ENCODE measurements around the gene TK1. TPM values are rescaled to one million over a fixed set of nuclear protein-coding genes. Genes with fewer than 3 reads are reported as not detected.

TK1 gene, protein sequence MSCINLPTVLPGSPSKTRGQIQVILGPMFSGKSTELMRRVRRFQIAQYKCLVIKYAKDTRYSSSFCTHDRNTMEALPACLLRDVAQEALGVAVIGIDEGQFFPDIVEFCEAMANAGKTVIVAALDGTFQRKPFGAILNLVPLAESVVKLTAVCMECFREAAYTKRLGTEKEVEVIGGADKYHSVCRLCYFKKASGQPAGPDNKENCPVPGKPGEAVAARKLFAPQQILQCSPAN
- 219 to 248 TPM (median 237 TPM) in 5 replicates for total RNA-seq (2022; extraction: Qiagen RNA extraction)

DNA sequence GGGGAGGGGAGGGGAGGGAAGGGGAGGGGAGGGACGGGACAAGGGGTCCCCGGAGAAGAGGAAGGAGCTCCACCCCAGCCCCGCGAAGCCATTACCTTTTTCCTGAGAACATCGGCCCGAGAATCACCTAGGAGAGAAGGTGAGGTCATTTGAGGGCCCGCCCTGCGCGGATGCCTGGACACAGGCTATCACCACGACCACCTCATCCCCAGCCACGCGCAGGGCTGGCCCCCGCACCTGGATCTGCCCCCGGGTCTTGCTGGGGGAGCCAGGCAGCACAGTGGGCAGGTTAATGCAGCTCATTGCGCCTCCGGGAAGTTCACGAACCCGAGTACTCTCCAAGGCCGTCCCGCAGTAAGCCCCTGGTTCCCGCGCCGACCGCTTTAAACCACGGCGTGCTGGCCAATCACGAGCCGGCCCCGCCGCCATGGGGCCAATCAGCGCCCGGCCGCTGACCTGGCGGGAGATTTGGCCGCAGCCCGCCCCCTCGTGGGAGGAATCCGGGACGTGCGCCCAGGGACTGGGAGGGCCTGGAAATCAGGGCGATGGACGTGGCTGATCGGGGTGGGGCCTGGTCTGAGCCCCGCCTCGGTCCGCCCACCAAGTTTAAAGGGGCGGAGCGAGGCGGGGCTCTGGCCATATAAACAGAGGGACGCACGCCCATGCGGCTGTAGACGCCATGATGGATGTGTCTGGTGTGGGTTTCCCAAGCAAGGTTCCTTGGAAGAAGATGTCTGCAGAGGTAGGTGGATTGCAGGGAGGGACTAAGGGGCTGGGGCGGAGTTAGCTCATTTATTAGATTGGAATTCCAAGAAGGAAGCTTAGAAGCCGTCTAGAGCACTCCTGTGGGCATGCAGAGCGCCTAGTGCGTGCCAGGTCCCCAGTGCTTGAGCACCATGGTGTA lies at the start of gene TK1, which contains the start of gene AFMID:
TK1 (minus strand) TSS at position 361 of the 904 bp plus-strand sequence; CDS start at position 303, 58 bp downstream.
AFMID (plus strand) TSS at position 671 of the 904 bp plus-strand sequence; CDS start at position 680, 9 bp downstream.

DNA sequence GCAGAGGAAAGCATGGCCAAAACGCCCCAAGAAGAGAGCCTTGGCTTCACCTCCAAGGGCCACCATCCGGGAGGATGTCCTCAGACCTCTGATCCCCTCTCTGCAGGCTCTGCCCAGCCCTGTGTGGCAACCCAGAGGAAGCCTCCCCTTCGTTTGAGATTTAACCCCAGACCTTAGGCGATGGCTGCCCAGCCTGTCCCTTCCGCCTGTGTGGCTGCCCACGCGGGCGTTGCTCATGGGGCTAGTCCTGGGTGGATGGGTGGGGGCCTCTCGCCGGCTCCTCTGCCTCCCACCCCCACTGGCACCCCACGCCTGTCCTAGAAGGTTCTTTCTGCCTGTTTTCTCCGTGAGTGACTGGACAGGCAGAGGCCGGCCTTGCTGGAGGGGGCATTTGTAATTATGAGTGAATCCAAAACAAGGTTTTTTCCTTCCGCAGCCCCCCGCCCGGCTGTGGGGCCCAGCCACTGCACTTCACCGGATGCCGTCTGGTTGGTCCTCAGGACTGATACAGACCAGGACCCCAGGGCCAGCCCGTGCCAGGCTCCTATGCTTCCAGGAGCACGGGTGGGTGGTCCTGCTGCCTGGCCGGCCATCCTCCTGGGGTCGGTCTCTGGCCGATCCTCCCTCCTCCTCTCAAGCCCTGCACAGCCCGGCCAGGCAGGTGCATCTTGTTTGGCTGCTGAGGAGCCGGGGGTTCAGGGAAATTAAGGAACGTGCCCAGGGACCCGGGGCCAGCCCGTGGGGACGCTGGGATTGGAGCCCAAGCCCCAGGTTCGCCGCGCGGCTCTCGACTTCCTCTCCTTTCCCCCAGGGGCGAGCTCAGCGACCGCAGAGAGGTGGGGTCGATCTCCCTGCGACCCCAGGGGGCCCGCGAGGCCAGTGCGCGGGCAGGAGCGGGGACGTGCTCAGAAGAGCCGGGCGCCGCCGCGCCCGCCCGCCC lies 44.4 kb upstream of the TK1 start, which contains the start of gene TMEM235:
TMEM235 (plus strand) TSS at position 636 of the 940 bp plus-strand sequence. CDS start 393 bp downstream, outside the sequence.

DNA sequence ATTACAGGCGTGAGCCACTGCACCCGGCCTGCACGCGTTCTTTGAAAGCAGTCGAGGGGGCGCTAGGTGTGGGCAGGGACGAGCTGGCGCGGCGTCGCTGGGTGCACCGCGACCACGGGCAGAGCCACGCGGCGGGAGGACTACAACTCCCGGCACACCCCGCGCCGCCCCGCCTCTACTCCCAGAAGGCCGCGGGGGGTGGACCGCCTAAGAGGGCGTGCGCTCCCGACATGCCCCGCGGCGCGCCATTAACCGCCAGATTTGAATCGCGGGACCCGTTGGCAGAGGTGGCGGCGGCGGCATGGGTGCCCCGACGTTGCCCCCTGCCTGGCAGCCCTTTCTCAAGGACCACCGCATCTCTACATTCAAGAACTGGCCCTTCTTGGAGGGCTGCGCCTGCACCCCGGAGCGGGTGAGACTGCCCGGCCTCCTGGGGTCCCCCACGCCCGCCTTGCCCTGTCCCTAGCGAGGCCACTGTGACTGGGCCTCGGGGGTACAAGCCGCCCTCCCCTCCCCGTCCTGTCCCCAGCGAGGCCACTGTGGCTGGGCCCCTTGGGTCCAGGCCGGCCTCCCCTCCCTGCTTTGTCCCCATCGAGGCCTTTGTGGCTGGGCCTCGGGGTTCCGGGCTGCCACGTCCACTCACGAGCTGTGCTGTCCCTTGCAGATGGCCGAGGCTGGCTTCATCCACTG lies 27.3 kb upstream of the TK1 start, which contains the start of gene BIRC5:
BIRC5 (plus strand) TSS at position 238 of the 690 bp plus-strand sequence; CDS start at position 302, 64 bp downstream.

DNA sequence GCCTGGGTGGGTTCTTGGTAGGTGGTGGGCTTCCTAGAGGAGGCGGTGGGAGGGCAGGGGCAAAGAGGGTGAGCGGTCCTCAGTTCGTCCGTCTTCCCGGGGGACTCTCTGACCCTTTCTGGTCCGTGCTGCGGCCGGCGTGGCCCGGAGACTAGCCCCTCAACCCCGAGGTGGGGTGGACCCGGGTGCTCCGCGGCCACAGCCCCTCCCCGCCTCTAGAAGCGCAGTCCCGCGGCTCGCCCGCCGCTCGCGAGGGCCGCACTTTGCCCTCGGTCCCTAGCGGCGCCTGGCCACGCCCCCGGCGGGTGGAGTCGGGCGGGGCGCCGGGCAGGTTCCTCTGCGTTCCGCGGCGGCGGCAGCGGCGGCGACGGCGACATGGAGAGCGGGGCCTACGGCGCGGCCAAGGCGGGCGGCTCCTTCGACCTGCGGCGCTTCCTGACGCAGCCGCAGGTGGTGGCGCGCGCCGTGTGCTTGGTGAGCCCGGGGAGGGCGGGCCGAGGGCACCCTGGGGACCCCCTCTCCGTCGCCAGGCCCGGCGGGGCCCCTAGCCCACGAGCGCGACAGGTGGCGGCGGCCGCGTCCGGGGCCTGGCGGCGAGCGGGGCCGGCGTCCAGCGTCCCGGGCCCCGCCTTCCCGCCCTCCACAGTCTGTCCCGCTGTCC lies 18.5 kb downstream of the TK1 start, which contains the start of gene SYNGR2:
SYNGR2 (plus strand) TSS at position 340 of the 661 bp plus-strand sequence; CDS start at position 376, 36 bp downstream.

DNA sequence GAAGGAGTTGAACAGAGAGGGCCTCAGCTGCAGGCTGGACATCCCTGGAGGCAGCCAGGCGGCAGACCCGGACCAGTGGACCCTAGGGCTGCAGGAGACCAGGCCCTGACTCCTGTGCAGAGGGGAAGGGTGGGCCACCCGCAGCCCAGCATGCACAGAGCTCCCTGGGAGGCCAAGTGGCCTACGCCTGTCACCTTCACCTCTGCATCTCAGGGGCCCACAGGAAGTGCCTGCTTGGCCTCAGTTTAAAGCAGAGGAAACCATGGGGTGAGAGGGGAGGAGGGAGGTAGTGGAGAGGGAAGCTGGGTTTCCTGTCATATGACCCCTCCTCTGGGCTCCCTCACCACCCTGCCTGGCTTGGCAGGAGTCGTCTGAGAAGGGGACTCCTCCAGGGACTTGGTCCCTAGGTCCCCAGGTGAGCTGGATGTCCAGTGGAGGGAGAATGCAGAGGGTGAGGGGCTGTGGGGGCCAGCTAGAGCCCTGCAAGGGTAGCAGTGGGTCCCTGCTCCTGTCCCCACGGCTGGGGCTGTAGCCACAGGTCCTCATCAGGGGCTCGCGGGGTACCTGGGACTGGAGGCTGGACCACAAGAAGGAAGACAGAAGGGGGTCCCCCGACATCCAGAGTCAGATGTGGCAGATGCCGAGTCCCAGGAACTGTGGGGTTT lies 56.3 kb downstream of the TK1 start, which contains the start of gene TMC8:
TMC8 (plus strand) TSS at position 335 of the 665 bp plus-strand sequence. CDS start 818 bp downstream, outside the sequence.

DNA sequence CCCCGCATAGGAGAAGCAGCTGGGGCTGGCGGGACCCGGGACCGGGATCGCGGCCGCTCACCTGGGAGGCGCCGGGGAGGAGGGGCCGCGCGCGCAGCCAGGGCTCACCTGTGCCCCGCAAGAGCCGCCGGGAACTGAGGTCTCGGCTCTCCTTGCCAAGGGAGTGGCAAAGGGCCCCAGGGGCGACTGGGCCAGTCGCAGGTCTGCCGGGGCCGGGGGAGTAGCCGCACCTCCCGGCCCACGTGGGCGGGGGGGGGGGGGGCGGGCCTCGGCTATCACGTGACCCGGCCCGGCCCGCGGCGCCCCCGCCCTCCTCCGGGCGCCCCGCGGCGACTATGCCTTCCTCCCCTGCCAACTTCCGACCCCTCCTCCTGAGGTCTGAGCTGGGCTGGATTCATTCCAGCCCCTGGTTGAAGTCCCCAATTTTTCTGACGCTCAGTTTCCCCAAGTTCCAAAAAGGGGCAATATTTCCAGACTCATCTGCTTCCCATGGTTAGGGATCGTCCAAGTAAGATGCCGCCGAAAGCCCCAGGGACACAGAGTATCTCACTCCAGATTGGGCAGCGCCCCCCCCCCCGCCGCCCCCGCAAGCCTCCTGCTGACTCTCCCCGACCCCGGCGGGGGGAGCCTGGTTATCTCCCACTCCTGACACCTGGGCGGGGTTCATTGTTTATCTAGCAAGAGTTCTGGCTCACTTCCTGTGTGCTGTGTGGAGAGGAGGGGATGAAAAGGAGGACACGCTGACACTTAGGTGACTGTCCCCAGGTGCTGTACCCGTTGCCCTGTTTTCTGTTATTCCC lies 58.1 kb downstream of the TK1 start, which contains the start of gene TMC6:
TMC6 (minus strand) TSS at position 205 of the 800 bp plus-strand sequence. CDS start 1,923 bp downstream, outside the sequence.

Other genes starting within 250 kb of the TK1 start
- gene TNRC6C, start 228.3 kb downstream of the TK1 start, total RNA-seq (2022; extraction: Qiagen RNA extraction): 1.4 to 3.5 TPM (median 2.0 TPM) in 5 replicates
- 6.9 to 15.2 TPM (median 14.3 TPM) in 5 replicates for gene TMC6, start 58.3 kb downstream of the TK1 start, total RNA-seq (2022; extraction: Qiagen RNA extraction)
- 0.16 to 0.27 TPM (median 0.26 TPM) in 5 replicates for gene TMC8, start 56.3 kb downstream of the TK1 start, total RNA-seq (2022; extraction: Qiagen RNA extraction)
- not detected in 5 replicates for gene C17orf99, start 40.7 kb downstream of the TK1 start, total RNA-seq (2022; extraction: Qiagen RNA extraction)
- 129 to 217 TPM (median 195 TPM) in 5 replicates for gene SYNGR2, start 18.5 kb downstream of the TK1 start, total RNA-seq (2022; extraction: Qiagen RNA extraction)
- 36.3 to 49.5 TPM (median 38.7 TPM) in 5 replicates for gene AFMID, start 310 bp upstream of the TK1 start, total RNA-seq (2022; extraction: Qiagen RNA extraction)
- gene BIRC5, start 27.2 kb upstream of the TK1 start, total RNA-seq (2022; extraction: Qiagen RNA extraction): 102 to 105 TPM (median 103 TPM) in 5 replicates
- gene TMEM235, start 44.6 kb upstream of the TK1 start, total RNA-seq (2022; extraction: Qiagen RNA extraction): not detected in 5 replicates
- 27.6 to 43.3 TPM (median 36.9 TPM) in 5 replicates for gene SOCS3, start 173.0 kb upstream of the TK1 start, total RNA-seq (2022; extraction: Qiagen RNA extraction)
- gene PGS1, start 191.6 kb upstream of the TK1 start, total RNA-seq (2022; extraction: Qiagen RNA extraction): 19.8 to 27.1 TPM (median 25.0 TPM) in 5 replicates